Right lobe of liver (tissue), 6 donors: Measurements from ENCODE around the gene RALGAPB. TPM values are rescaled to one million over a fixed set of nuclear protein-coding genes. Genes with fewer than 3 reads are reported as not detected.

Experiments used
- ATAC-seq, 4 donors: fragments of 200-7000 bp; cut with Tn5 transposase; one replicate each; pipeline ENCODE4 v1.9.1; 2020; ENCODE audit warnings: mild to moderate bottlenecking in 4 of 4, moderate library complexity in 4 of 4
- DNase-seq, 3 donors: peaks; one replicate each; pipeline ENCODE4 v3.0.0-alpha.2; 2020
- H3K27ac ChIP-seq, 3 donors: fragments of 200-600 bp; one replicate each; pipeline ENCODE4 v1.8.0; 2022
- H3K27me3 ChIP-seq, 2 donors: fragments of 200-600 bp; one replicate each; pipeline ENCODE4 v1.8.0; 2022
- H3K36me3 ChIP-seq, 4 donors: fragments of 200-600 bp; sonication (generic) in 1 of 4; one replicate each; pipeline versions ENCODE4 v1.5.1 to v1.8.0; 2017 to 2022; ENCODE audit warnings: control low read depth in 1 of 4
- H3K4me1 ChIP-seq, 4 donors: fragments of 200-600 bp; sonication (generic) in 1 of 4; one replicate each; pipeline versions ENCODE4 v1.5.1 to v1.8.0; 2017 to 2022; ENCODE audit warnings: control low read depth in 1 of 4
- H3K4me3 ChIP-seq, 3 donors: fragments of 200-600 bp; one replicate each; pipeline ENCODE4 v1.8.0; 2022
- H3K9me3 ChIP-seq, 4 donors: fragments of 200-600 bp; sonication (generic) in 1 of 4; one replicate each; pipeline versions ENCODE4 v1.5.1 to v1.8.0; 2017 to 2022; ENCODE audit warnings: control low read depth in 1 of 4
- POLR2A ChIP-seq: fragments of 450-650 bp; IDR thresholded peaks from one replicate; pipeline ENCODE4 v1.6.1; 2017; ENCODE audit warnings: antibody characterized with exemption, mild to moderate bottlenecking
- WGBS: methylation state at CpG from one replicate; pipeline ENCODE4 v1.1.6; 2018; ENCODE audit warnings: low coverage, low lambda C conversion rate; ENCODE audit not compliant: insufficient coverage; ENCODE audit errors: missing lambda C conversion rate; 5-methylcytosine and 5-hydroxymethylcytosine counted together
- intact Hi-C, 2 donors: fragments of 100-400 bp; cut with DNase I; formaldehyde crosslinking; loops; one replicate each; pipeline versions ENCODE4 v1.11.2 to v1.14.1; 2022
- total RNA-seq, 6 experiments: library from RNA; depleted of rRNA in 2 of 6; stranded (reverse); fragments of >200 nt in 2 of 6; fragmentation: NEBNext Ultra II Directional in 3 of 6; extraction: Animal tissue kit (Norgen Biotek cat#: 25700) in 3 of 6; gene quantifications; one replicate each; pipeline versions ENCODE4 v1.1.0 to v1.2.4, GENCODE V29; 2016 to 2023
- TF ChIP-seq, protein P1 (sequence below), 4 donors: fragments of 200-600 bp in 3 of 4; fragments of 450-650 bp in 1 of 4; IDR thresholded peaks; one replicate each; pipeline versions ENCODE4 v1.5.1 to v1.8.0; 2016 to 2022; ENCODE audit warnings: antibody characterized with exemption in 4 of 4, mild to moderate bottlenecking in 2 of 4
- donor health status: DM: no; HTN: yes; CAD: no.
- donor health status: DM: no; HTN: no; CAD: no.
- donor health status: DM: no; HTN: no; CAD: no.
- donor health status: DM: no; HTN: yes; CAD: no.
- donor health status: DM: no; HTN: yes; CAD: no.

Gene RALGAPB
- total RNA-seq, 6 experiments from 2014 or later: 9.7 to 16.0 (median 12.9) TPM

GRCh38 chr20:38601216-38602184 is 128.9 kb downstream of the RALGAPB start, which contains the start of gene ARHGAP40:
ARHGAP40 (plus strand) TSS chr20:38601809.
- ATAC-seq (peak in 3 of 4 donors; percentile 14 to 32 (median 29)), DNase-seq (no peak)
- no peaks in the 10 kb centered on the region for H3K9me3 ChIP-seq
- H3K4me1 ChIP-seq: no peaks in the 10 kb centered on the region
- 25% methylated on average over 16 of the region's 42 CpGs for WGBS
- no peaks in the 10 kb centered on the region for H3K36me3 ChIP-seq
- H3K27me3 ChIP-seq: no peaks in the 10 kb centered on the region
- TF ChIP-seq, protein P1, sequence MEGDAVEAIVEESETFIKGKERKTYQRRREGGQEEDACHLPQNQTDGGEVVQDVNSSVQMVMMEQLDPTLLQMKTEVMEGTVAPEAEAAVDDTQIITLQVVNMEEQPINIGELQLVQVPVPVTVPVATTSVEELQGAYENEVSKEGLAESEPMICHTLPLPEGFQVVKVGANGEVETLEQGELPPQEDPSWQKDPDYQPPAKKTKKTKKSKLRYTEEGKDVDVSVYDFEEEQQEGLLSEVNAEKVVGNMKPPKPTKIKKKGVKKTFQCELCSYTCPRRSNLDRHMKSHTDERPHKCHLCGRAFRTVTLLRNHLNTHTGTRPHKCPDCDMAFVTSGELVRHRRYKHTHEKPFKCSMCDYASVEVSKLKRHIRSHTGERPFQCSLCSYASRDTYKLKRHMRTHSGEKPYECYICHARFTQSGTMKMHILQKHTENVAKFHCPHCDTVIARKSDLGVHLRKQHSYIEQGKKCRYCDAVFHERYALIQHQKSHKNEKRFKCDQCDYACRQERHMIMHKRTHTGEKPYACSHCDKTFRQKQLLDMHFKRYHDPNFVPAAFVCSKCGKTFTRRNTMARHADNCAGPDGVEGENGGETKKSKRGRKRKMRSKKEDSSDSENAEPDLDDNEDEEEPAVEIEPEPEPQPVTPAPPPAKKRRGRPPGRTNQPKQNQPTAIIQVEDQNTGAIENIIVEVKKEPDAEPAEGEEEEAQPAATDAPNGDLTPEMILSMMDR (IDR thresholded peaks at IDR 0.05): no peak
- no peak for TF ChIP-seq POLR2A
- intact Hi-C loops: no loop called here
- H3K27ac ChIP-seq: no peak within 1 kb of the TSS
- no peak within 1 kb of the TSS for H3K4me3 ChIP-seq

DNA sequence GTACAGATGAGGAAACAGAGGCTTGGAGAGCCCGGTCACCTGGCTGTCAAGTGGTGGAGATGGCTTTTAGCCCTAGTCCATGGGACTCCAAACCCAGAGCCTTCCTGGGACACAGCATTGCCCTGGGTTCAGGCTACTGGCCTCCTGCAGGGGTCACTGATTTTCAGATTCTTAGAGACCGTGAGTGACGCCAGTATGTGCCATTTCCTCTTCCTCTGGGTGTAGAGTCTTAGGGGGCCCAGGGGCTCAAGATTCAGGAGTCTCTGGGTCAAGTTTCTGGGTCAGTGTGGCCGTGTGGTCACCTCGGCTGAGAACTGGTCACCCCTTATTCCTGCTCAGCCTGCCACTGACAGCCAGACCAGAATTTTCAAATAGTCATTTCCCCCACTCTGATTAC is 129.5 kb downstream of the RALGAPB start:
- WGBS: 24% methylated on average over 3 of the region's 5 CpGs

GRCh38 chr20:38603286-38603685 is 130.6 kb downstream of the RALGAPB start:
- 57% methylated on average over 3 of the region's 3 CpGs for WGBS
- TF ChIP-seq, protein P1 (IDR thresholded peaks at IDR 0.05): no peak
- no peak for TF ChIP-seq POLR2A

More for the DNA sequence above, 129.5 kb downstream of the RALGAPB start:
- Histone ChIP-seq H3K9me3 (no peaks in the 10 kb centered on the region), H3K4me1 (no peaks in the 10 kb centered on the region), H3K4me3 (no peak overlapping the region), H3K36me3 (no peaks in the 10 kb centered on the region), H3K27ac (no peak overlapping the region), H3K27me3 (no peaks in the 10 kb centered on the region)
- ATAC-seq (no peak), DNase-seq (no peak)
- TF ChIP-seq POLR2A: no peak
- TF ChIP-seq, protein P1 (IDR thresholded peaks at IDR 0.05): no peak
- intact Hi-C loops: no loop called here

GRCh38 chr20:38604873-38605303 is 132.2 kb downstream of the RALGAPB start:
- WGBS: 25% methylated on average over 4 of the region's 4 CpGs
- TF ChIP-seq, protein P1 (IDR thresholded peaks at IDR 0.05): no peak
- no peak for TF ChIP-seq POLR2A
- intact Hi-C loops: no loop called here

More at GRCh38 chr20:38603286-38603685, 130.6 kb downstream of the RALGAPB start:
- no peaks in the 10 kb centered on the region for H3K36me3 ChIP-seq
- no peaks in the 10 kb centered on the region for H3K9me3 ChIP-seq
- ATAC-seq (no peak), DNase-seq (no peak)
- H3K27me3 ChIP-seq: no peaks in the 10 kb centered on the region
- no peak overlapping the region for H3K4me3 ChIP-seq
- H3K4me1 ChIP-seq: no peaks in the 10 kb centered on the region
- H3K27ac ChIP-seq: no peak overlapping the region
- intact Hi-C loops: no loop called here

More at GRCh38 chr20:38604873-38605303, 132.2 kb downstream of the RALGAPB start:
- DNase-seq (no peak), ATAC-seq (peak in 1 of 4 donors; percentile 90)
- Histone ChIP-seq H3K9me3 (no peaks in the 10 kb centered on the region), H3K4me3 (no peak overlapping the region), H3K27ac (no peak overlapping the region), H3K4me1 (no peaks in the 10 kb centered on the region), H3K36me3 (no peaks in the 10 kb centered on the region), H3K27me3 (no peaks in the 10 kb centered on the region)
